NCI-H2107 treated with DMSO at 0.1 percent for 48 hours (cell line): Measurements from ENCODE around the gene RBMS1.
A peak's percentile ranks its signal among the peaks of the same experiment; 100 is the strongest.
"Not testable (repeated sequence)": the region's sequence is repeated elsewhere in the genome, so short reads cannot be mapped to it uniquely, and the experiment has no call there.

Experiments used
- DNase-seq: peaks from one replicate; lab custom pipeline; 2025; ENCODE audit not compliant: unreplicated experiment; lab: John Stamatoyannopoulos, UW

Gene RBMS1

DNA sequence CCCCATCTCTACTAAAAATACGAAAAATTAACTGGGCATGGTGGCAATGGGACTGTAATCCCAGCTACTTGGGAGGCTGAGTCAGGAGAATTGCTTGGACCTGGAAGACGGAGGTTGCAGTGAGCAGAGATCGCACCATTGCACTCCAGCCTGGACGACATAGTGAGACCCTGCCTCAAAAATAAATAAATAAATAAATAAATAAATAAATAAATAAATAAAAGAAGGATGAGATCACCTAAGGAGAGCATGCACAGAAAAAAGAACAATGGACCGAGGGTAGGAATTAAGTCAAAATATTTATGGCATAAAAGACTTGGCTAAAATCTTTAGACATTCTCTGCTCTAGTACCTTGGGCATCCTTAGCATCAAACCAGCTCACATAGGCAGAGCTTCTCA, 8.9 kb upstream of the RBMS1 start:
- no peak for DNase-seq

DNA sequence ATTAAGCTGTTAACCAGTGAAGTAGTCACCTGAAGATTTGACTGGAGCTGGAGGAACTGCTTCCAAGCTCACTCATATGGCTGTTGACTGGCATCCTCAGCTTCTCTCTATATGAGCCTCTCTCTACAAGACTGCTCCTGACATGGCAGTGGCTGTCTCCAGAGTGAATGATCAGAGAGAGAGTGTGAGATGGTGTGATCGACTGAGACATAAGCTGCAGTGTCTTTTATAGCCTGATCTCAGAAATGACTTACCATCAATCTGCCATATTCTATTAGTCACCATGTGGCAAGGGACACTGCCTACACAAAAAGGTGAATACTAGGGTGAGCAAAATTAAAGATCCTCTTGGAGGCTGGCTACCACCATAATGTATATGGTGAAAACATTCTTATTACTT, 7.8 kb upstream of the RBMS1 start:
- DNase-seq, result no peak

DNA sequence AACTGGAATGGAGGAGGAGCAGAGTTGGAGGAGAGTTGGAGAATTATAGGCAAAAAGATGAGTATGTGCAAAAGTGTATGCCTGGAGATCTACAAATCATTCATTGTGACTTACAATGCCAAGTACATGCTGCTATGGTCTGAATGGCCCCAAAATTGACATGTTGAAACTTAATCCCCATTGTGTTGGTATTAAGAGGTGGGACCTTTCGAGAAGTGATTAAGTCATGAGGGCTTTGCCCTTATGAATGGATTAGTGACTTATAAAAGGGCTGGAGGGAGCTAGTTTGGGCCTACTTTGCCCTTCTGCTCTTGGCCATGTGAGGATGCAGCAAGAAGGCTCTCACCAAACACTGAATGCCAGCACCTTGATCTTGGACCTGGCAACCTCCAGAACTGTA, 6.3 kb upstream of the RBMS1 start:
- DNase-seq, result no peak

DNA sequence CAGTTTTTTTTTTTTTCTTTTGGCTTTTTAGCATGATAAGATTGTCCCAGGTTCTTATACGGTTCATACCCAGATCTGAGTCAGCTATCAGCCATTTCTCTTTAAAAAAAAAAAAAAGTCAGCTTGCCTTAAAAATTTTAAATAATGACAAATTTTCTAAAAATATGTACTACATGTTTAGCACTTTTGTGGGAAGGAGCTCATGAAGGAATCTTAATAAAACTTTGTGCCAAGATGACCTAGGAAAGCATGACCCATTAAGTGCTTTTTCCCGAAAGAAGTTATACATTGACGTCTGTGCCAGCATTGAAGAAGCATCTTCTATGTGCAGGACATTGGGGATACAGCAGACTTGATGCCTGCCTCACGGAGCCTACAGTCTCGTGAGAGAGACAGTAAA, 4.5 kb upstream of the RBMS1 start:
- no peak for DNase-seq

DNA sequence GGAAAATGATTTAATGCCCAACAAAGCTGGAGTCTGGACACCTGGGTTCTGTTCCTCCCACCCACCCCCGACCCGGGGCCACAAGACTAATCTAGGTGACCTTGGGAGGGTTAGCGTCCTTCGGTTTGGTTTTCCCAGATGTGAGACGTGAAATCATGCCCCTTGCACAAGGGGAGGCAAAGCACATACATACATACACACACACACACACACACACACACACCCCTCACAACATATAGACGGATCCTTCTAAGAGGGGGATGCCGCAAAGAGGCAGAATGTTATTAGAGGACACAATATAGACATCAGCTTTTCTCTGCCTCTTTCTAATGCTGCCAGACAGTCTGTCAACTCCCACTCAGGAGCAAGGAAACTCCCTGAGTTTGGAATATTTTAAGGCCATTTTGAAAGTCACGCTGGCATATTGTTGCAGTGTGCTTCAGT, 616 bp upstream of the RBMS1 start:
- DNase-seq, result no peak

DNA sequence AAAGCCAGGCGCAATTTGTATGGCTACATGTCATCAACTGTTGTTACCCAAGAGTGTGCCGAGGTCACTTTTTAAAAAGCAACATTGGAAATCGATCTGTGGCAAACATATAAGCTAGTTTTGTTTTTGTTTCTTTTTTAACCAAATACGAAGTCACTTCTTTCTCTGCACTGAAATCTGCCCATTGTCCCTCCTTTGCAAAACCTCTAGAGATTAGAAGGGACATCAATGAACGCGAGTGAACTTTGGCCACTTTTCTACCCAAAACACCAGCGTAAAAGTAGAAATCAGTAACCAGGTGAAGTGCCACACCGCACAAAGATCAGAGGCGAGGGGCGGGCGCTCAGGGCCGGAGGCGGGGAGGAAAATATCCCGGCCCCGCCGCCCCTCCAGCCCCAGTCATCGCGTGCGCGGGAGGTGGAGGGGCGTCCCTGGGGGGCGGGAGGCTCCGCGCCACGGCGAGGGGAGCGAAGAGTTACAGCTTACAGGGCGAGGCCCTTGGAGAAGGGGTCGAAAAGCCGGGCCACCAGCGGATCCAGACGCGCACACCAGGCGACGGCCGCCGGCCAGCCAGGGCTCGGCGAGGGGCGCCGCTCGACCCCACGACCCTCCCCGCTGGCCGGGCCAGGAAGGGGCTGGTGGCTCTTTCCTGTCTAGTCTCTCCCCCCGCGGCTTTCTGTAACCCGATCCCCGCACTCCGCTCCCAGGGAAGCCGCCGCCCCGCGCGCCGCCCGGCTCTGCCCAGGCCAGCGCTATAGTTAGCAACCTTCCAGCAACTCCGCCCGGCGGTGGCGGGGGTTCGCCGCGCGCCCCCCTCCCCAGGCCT, 993 bp downstream of the RBMS1 start:
- peak; percentile 19 for DNase-seq

DNA sequence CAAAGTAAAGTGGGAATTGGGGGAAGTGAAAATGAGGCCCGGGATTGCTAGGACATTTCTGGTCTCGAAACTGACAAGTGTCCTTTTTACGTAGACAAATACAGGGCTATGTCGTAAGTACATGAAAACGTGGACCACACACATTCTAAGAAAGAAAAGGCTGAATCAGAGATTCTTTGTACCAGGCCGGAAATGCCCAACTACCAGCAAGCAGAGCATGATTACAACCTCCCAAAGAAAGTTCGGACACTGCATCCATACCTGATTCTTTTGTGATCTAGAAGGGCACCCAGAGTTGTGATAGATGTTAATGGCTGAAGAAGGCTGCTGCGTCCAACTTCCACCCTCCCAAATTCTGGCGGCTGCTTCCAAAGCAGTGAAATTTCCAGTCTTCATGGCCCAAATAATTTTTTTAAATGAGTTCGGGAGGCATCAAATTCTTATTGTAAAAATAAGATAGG, 1.7 kb downstream of the RBMS1 start:
- DNase-seq, result no peak

DNA sequence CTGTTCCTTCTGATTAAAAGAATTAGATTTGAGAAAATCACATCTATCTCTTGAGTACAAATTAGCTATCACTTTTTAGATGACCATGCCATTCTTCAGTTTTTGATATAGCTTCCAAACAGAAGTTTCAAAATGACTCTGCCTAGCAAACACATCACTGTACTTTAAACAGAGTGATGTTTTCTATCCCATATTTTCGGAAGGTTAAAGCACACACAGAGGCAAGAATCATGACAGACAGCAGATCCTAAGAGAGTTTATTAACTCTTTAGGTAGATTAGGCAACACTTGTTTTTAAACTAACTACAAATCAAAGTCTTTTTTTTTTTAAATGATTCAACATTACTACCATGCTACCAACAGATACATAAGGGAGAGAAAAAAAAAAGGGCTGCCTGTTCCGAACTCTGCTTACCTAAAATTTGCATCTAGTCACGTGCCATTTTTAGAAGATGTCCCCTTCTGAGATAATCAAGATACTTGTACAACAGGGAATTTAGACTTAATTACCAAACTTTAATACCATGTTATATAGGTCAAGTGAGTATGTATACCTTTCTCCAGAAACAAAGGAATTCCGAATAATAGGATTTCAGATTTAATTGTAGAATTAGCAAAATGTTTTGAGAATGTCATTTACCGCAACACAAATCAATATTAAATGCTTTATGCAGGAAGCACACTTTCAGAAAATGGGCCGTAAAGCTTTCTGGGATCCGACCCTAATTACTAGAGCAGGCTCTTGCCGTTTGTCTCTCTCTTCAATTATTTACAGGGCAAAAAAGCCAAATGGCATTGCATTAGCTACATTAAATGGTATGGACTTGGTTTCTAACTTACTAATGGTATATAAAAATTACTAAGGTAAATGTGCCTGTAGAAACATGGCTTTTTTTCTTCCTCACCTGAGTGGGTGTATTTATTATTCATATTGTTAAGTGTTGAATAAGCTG, 2.6 kb downstream of the RBMS1 start:
- DNase-seq, result no peak

DNA sequence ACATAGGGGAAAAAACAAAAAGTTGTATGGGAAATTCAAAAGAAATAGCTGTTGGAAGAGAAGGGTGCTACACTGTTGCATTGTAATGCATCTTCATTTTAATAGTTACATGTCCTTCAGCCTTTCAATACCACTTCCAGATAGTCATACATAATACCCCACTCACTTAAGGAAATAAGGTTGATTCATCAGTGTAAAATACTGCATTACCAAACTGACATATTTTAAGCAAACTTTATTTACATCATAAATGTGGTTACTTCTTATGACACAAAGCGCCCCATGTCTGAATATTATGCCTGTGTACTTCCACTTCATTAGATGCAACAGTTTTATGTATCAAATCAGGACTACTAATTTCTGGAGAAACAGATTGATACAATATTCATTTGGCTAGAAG, 4.5 kb downstream of the RBMS1 start:
- DNase-seq, result no peak

DNA sequence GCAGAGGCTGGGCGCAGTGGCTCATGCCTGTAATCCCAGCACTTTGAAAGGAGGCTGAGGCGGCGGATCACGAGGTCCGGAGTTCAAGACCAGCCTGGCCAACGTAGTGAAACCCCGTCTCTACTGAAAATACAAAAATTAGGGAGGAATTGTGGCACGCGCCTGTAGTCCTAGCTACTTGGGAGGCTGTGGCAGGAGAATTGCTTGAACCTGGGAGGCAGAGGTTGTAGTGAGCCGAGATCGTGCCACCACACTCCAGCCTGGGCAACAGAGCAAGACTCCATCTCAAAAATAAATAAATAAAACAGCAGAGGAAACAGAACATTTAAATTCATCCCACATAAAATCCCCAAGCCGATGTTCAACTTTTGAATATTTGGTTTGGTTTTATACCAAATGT, 5.3 kb downstream of the RBMS1 start:
- DNase-seq, result not testable (repeated sequence)

DNA sequence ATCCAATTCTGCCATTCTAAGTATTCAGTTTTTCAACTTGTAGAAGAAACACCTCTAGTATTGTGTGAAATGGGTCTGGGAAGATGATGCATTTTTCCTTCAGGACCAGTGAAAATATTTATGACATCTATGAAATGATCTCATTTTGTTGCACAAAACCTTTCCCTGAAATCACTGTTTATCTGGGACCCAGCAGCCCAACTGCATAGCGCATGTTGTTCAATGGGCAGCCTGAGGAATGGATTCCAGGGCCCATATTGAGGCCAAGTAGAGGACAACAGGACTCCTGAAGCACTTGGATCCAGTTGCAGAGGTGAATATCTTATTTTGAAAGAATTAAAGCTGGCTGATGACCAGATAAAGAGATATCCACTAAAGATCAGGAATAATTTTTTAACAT, 7.3 kb downstream of the RBMS1 start:
- no peak for DNase-seq

DNA sequence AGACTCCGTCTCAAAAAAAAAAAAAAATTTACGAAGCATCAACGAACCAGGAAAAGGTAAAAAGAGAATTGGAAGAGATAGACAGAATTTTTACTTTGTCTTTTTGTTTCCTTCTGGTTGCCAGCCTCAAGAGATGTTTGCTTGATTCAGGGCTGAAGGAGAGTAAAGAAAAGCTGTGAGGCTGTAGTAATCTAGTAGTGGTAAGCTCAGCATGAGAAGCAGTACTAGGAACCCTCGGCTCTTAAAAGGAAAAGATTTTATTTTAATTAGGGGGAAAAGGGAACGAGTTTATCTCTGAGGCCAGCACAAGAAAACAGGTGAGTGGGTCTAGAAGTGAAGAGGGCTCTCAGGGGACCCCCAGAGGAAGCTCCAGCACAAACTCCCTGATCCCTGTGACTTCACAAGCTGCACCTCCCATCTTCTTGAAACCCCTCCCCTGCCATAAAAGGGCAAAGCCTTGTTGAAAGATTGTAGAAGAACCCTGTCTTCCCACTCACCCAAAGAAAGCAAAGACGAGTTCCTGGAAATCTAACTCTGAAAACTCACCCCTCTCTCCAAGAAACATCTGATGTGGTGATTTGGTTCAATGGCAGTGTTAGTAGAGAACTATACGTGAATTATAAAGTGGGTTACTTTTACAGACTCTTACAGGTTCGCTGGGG, 8.6 kb downstream of the RBMS1 start:
- DNase-seq, result no peak

DNA sequence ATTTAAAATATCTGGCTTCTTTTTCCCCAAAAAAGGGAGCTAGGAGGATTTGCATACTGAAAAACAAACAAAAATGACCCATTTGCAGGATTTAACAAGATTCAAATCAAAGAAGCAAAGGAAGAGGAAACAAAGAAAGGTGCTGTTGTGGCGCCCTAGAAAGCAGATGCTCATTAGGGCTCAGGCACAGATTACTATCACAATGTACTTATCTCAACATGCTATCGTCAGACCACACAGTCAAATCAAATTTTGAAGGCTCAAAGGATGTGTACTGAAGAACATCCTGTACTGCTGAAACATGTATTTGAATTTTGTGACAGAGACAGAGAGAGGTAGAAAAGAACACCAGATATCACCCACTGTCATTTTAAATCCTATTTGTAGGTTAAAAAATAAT, 10.9 kb downstream of the RBMS1 start:
- DNase-seq, result no peak

DNA sequence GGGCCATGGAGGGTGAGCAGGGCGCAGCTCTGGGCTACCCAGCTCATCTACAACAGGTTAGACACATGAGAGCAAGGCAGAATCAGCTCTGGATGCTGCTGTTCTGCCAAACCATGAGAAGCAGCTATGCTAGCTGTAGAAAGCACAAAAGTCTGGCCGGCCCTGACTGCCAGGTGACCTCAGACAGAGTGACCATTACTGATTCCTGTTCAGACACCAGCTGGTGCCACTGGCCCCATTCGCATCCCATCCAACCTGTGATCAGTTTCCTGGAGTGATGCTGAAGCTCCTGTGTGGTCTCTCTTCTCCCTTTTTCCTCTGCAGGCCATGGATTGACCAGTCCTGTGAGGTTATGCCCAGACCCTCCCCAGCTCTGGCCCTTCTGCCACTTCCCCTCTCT, 14.3 kb downstream of the RBMS1 start:
- DNase-seq, result no peak

DNA sequence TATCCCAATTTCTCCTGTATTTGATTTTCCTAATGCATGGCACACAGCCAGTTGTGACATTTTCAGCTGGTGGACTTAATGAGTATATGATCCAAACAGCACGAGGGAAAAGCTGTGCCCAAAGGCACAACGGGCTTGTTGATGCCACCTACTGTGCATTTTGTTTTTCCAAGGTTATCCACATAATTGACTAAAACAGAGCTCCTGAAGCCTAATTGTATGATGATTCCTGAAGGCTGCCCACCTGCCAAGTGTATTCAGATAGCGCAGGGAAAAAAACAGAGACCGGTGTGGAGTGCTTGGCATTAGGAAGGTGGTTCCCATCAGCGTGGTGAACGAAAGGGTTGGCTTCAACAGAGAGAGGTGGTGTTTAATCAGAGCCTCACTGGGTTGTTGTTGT, 14.9 kb downstream of the RBMS1 start:
- DNase-seq, result peak; percentile 54

DNA sequence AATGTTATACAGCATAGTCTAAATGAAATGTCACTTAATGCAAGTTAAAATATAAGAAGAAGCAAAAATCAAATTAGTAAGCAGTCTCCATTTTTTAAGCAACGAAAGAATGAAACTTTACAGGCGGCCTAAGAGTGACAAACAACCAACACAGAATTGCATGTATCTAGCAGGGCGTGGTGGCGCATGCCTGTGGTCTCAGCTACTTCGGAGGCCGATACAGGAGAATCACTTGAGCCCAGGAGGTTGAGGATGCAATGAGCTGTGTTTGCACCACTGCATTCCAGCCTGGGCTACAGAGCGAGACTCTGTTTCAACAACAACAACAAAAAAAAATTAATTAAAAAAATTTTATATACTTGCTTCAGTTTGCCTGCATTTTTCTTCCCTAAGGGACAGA, 16.6 kb downstream of the RBMS1 start:
- DNase-seq, result no peak

DNA sequence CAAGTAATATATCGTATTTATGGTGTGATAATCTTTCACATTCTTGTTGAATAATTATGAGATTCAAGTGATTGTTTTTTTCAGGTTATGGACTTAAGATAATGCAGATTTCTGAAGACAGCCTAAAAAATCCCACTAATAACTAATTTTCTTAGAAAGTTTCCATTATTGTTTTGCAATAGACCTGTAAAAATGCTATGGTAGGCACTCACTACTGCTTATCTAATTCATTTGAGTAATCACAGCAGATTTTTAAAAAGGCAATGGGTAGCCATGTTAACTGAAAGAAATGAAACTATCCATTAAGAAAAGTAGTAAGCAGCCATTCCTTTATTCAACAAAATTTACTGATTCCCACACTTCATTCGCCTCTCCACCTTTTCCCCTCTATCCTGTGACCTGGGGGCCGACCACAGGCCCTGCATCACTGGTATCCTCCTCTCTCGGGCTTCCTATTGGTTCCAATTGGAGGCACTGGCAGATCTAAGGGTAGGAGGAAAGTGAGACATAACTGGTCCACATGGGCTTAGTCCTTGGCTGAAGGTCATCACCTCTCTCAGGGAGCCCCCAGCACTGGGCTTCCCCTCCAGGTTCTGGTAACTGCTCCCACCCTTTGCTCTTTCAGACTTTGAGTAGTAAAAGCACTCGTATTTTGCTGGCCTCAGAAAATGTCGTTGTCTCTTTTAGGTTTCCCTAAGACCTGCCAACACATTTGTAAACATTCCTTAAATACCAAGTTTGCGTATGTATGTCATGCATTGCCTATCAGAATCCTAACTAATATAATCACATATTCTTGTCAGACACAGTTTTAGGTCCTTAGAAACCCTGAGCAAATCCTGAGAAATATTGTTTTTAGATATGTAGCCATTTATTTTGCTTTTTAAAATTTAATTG, 18.5 kb downstream of the RBMS1 start:
- DNase-seq, result no peak

DNA sequence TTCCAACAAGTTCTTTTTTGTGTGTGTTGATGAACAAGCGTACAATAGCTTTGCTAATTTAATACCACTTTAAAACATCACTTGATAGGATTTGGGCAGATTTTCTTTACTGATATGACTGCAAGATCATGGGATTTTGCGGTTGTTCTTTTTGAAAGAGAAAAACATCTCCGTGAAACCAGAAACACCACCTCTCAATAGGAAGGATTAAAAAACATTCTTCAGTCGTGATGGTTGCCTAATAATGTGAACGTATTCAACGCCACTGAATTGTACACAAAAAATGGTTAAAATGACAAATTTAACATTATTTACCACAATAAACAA, 19.3 kb downstream of the RBMS1 start:
- no peak for DNase-seq

DNA sequence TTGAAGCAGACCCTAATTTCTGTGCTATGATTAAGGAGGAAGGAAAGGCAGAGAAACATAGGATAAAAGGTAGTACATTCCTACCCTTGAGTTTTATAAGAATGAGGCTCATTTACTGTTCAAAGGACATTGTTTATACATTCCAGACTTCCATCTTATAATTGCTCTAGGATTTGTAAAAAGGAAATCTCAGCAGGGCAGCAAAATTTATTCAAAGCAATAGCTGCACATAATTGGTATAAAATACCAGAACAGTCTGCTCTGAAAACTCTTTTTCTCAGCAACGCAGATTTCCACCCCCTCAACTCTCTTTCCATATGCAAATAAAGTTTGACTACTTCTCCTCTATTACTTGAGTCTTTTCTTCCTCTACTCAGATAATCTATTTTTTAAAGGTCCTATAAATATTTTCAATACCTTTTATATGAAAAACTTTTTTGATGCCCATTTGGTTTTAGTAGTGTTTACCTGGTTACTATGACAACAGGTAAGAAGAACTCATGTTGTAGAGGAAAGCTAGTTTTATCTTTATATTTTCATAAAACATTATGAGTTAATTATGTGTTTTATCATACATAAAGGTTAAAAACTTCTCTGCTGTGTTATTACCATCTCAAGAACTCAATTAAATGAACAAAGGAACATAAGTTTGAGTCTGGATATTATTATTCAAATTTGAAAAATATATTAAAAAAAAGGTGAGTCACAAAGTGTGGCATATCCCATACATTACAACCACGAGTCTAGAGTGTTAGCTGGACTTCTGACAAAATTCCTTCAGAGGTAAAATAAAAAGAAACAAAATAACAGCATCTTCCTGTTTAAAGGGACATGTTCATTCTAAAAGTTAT, 19.9 kb downstream of the RBMS1 start:
- no peak for DNase-seq

DNA sequence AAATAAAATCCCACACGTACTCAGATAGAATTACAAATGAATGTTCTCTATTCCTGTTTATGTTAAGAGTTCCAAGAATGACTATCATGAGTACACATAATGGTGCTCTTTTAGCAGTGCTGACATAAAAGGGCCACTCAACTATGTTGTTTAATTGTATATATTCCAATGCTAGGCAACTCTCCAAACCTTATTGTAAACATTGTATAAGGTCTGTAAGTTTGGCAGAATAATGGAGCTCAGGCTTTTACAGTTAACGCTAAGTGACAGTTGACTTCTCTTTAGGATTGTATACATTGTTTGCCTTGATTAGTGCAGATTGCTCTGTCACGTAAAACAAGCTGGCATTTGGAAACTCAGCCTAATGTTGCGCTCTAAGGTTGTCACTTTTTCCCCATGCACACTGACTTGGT, 20.8 kb downstream of the RBMS1 start:
- DNase-seq, result peak; percentile 53
